Measurements from ENCODE around the gene LAIR1.

Gene LAIR1

GRCh38 chr19:54319049-54319448 lies 45.7 kb downstream of the LAIR1 start:
- DNase-seq (ENCODE audit: low read depth in 1 of 2, low spot score in 1 of 2), result no peak

GRCh38 chr19:54317965-54318240 lies 46.8 kb downstream of the LAIR1 start:
- no peak for DNase-seq (ENCODE audit: low read depth in 1 of 2, low spot score in 1 of 2)

DNA sequence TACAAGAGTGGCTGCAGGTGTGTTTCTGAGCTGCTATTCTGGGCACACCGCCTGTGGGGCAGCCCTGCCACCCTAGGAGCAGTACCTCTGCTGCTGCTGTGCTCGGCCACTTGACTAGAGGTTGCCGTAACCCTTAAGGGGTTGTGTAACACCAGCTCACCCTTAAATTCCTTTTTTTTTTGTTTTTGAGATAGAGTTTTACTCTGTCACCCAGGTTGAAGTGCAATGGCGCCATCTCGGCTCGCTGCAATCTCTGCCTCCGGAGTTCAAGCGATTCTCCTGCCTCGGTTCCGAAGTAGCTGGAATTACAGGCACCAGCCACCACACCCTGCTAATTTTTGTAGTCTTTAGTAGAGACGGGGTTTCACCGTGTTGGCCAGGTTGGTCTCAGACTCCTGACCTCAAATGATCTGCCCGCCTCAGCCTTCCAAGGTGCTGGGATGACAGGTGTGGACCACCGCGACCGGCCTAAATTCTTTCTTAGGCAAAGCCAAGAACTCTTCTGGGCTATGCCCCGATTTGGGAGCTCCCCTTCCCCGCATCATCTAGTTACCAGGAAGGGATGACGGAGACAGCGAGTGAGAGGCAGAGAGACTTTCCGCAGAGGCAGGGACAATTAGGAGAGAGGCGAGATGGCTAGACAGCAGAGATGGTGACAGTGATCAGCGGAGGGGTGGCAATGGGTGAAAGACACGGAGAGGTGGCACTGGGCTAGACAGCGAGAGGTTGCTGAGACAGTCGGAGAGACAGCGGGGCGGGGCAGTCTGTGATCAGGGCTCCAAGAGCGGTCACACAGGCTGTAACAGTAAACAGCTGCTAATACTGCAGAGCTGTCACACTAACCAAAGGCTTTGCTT lies 47.4 kb downstream of the LAIR1 start:
- DNase-seq (ENCODE audit: low read depth in 1 of 2, low spot score in 1 of 2), result no peak

- DNase-seq (ENCODE audit: low read depth in 1 of 2, low spot score in 1 of 2), result no peak
Observed at GRCh38 chr19:54316746-54317107, 48.0 kb downstream of the LAIR1 start.

DNA sequence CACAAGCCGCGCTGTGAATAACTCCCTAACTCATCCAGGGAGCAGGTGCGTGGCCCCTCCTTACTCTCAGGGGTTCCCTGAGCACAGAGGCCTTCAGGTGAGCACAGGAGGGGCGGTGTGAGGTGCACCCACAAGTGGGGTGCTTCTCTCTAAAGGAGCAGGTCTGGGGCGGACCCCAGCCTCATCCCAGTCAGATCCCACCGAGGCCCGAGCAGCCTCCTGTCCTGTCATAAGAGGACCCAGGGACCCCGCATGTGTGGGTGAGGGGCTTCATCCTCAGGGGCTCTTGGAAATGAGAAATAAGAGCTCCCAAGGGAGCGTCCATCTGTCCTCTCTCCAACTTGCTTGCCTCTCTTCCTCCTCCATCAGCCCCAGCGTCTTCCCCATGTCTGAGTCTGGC lies 48.8 kb downstream of the LAIR1 start:
- no peak for DNase-seq (ENCODE audit: low read depth in 1 of 2, low spot score in 1 of 2)

- no peak for DNase-seq (ENCODE audit: low read depth in 1 of 2, low spot score in 1 of 2)
Observed at GRCh38 chr19:54312436-54313377, 52.0 kb downstream of the LAIR1 start, which contains the start of gene LILRA5. TSS of gene LILRA5 (minus strand) at chr19:54313166. CDS start at chr19:54313019, 147 bp downstream.

DNA sequence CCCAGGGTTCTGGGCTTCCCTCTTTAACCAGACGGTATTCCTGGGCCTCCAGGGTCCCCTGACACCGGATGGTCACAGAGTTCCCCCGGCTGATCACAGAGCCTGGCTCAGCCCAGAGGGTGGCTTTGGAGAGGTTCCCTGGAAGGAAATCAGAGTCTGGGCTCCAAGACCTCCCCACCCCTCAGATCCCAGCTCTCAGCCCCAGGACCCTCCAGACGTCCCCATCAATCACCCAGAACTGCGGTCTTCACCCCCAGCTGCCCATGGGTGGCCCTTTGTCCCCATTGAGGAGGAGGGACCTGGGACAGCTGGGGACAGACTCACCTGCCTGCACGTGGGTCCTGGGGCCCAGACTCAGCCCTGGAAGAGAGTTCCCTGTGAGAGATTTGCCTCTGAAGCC lies 52.7 kb downstream of the LAIR1 start:
- DNase-seq (ENCODE audit: low read depth in 1 of 2, low spot score in 1 of 2), result no peak

DNA sequence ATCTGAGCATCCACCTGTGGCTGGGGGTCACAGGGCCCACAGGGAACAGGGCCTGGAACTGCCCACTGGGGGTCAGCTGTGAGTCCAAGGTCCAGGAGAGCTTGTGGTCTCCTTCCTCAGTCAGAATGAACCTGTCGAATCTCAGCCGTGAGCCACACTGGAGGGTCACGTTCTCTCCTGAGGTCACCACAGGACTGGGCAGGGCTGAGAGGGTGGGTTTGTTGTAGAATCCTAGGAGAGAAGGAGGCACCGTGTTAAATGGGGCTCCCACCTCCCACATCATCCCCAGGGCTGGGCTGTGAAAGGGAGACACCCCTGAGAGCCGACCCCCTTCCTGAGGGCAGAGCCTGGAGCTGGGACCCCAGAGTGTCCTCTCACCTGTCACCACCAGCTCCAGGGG lies 53.2 kb downstream of the LAIR1 start:
- no peak for DNase-seq (ENCODE audit: low read depth in 1 of 2, low spot score in 1 of 2)

- no peak for DNase-seq (ENCODE audit: low read depth in 1 of 2, low spot score in 1 of 2)
Observed at GRCh38 chr19:54310543-54310942, 54.2 kb downstream of the LAIR1 start.

DNA sequence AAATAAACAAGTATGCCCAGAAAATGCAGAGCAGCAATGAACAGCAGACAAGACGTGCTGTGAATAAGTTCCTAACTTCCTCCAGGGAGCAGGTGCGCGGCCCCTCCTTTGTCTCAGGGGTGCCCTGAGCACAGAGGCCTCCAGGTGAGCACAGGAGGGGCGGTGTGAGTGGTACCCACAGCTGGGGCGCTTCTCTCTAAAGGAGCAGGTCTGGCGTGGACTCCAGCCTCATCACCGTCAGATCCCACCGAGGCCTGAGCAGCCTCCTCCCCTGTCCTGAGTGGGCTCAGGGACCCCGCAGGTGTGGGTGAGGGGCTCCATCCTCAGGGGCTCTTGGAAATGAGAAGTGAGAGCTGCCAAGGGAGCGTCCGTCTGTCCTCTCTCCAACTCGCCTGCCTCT lies 54.9 kb downstream of the LAIR1 start:
- DNase-seq (ENCODE audit: low read depth in 1 of 2, low spot score in 1 of 2), result no peak

GRCh38 chr19:54307389-54308020 lies 57.2 kb downstream of the LAIR1 start:
- no peak for DNase-seq (ENCODE audit: low read depth in 1 of 2, low spot score in 1 of 2)

GRCh38 chr19:54305141-54305540 lies 59.6 kb downstream of the LAIR1 start:
- DNase-seq (ENCODE audit: low read depth in 1 of 2, low spot score in 1 of 2), result no peak

GRCh38 chr19:54302257-54302656 lies 62.5 kb downstream of the LAIR1 start:
- no peak for DNase-seq (ENCODE audit: low read depth in 1 of 2, low spot score in 1 of 2)
